Trophoblast cell (in vitro differentiated cells and primary cell): ENCODE data around the gene NDP.

Experiments used
- DNase-seq, 2 donors: peaks; one replicate each; pipeline ENCODE4 v3.0.0-alpha.2; 2016
- H2AFZ ChIP-seq: 2 replicates; pipeline ENCODE4 v1.6.1; 2013; ENCODE audit warnings: low read length, moderate library complexity, mild to moderate bottlenecking; ENCODE audit not compliant: insufficient read depth, poor library complexity
- H2AK5ac ChIP-seq: 2 replicates; pipeline ENCODE4 v1.6.1; 2013; ENCODE audit warnings: mild to moderate bottlenecking, low read length
- H2BK120ac ChIP-seq: 2 replicates; pipeline ENCODE4 v1.6.1; 2013; ENCODE audit warnings: low read length, mild to moderate bottlenecking, moderate library complexity; ENCODE audit not compliant: insufficient read depth, poor library complexity
- H2BK12ac ChIP-seq: 2 replicates; pipeline ENCODE4 v1.6.1; 2013; ENCODE audit warnings: mild to moderate bottlenecking, low read length, moderate library complexity
- H2BK5ac ChIP-seq: 2 replicates; pipeline ENCODE4 v1.6.1; 2013; ENCODE audit warnings: low read length, low read depth, moderate library complexity, mild to moderate bottlenecking; ENCODE audit not compliant: poor library complexity
- H3K14ac ChIP-seq: 2 replicates; pipeline ENCODE4 v1.6.1; 2013; ENCODE audit warnings: mild to moderate bottlenecking, low read length
- H3K18ac ChIP-seq: 2 replicates; pipeline ENCODE4 v1.6.1; 2013; ENCODE audit warnings: mild to moderate bottlenecking, low read length
- H3K23ac ChIP-seq: 2 replicates; pipeline ENCODE4 v1.6.1; 2013; ENCODE audit warnings: low read length
- H3K27ac ChIP-seq: 2 replicates; pipeline ENCODE4 v1.5.1; 2013; ENCODE audit warnings: low read depth, mild to moderate bottlenecking, inconsistent platforms, low read length, moderate library complexity
- H3K27me3 ChIP-seq: 2 replicates; pipeline ENCODE4 v1.6.1; 2013; ENCODE audit warnings: inconsistent platforms, mild to moderate bottlenecking, low read length, moderate library complexity; ENCODE audit not compliant: insufficient read depth
- H3K36me3 ChIP-seq, 2 experiments: 1 replicate in 1 of 2; 2 replicates in 1 of 2; pipeline ENCODE4 v1.6.1; 2013; ENCODE audit warnings: low read length in 2 of 2, mild to moderate bottlenecking in 2 of 2, moderate library complexity in 1 of 2; ENCODE audit not compliant: insufficient read depth in 2 of 2, control insufficient read depth in 1 of 2
- H3K4ac ChIP-seq: 2 replicates; pipeline ENCODE4 v1.6.1; 2013; ENCODE audit warnings: low read depth, mild to moderate bottlenecking, low read length, moderate library complexity
- H3K4me1 ChIP-seq, 2 experiments: 1 replicate in 1 of 2; 2 replicates in 1 of 2; pipeline ENCODE4 v1.6.1; 2013; ENCODE audit warnings: low read length in 2 of 2, mild to moderate bottlenecking in 2 of 2, moderate library complexity in 1 of 2; ENCODE audit not compliant: insufficient read depth in 2 of 2, control insufficient read depth in 1 of 2
- H3K4me2 ChIP-seq: 2 replicates; pipeline ENCODE4 v1.6.1; 2013; ENCODE audit warnings: inconsistent platforms, mild to moderate bottlenecking, low read length, moderate library complexity
- H3K4me3 ChIP-seq: 2 replicates; pipeline ENCODE4 v1.5.1; 2013; ENCODE audit warnings: mild to moderate bottlenecking, low read depth, low read length, inconsistent platforms
- H3K79me1 ChIP-seq: one replicate; pipeline ENCODE4 v1.6.1; 2013; ENCODE audit warnings: low read length
- H3K79me2 ChIP-seq: 2 replicates; pipeline ENCODE4 v1.6.1; 2013; ENCODE audit warnings: low read length, mild to moderate bottlenecking; ENCODE audit not compliant: control insufficient read depth, insufficient read depth, poor library complexity
- H3K9ac ChIP-seq: 2 replicates; pipeline ENCODE4 v1.6.1; 2013; ENCODE audit warnings: mild to moderate bottlenecking, low read length
- H3K9me3 ChIP-seq: 2 replicates; pipeline ENCODE4 v1.6.1; 2013; ENCODE audit warnings: low read depth, mild to moderate bottlenecking, control low read depth, inconsistent platforms, low read length; ENCODE audit not compliant: insufficient read depth
- H4K12ac ChIP-seq: 2 replicates; pipeline ENCODE4 v1.6.1; 2013; ENCODE audit warnings: low read depth, mild to moderate bottlenecking, low read length, moderate library complexity
- H4K8ac ChIP-seq: 2 replicates; pipeline ENCODE4 v1.6.1; 2013; ENCODE audit warnings: low read depth, mild to moderate bottlenecking, low read length, moderate library complexity
- H4K91ac ChIP-seq: one replicate; pipeline ENCODE4 v1.6.1; 2013; ENCODE audit warnings: low read depth, mild to moderate bottlenecking, low read length, moderate library complexity
- WGBS: extraction: QIAGEN DNeasy Blood & Tissue Kit; methylation state at CpG from one replicate; pipeline ENCODE4 v1.1.7; 2013; ENCODE audit warnings: missing lambda C conversion rate; ENCODE audit not compliant: insufficient read length, insufficient coverage; ENCODE audit errors: extremely low coverage; 5-methylcytosine and 5-hydroxymethylcytosine counted together

Gene NDP

GRCh38 chrX:43978226-43978625 lies 5.0 kb upstream of the NDP start:
- no peak overlapping the region for H4K8ac ChIP-seq
- no peak overlapping the region for H3K9ac ChIP-seq

GRCh38 chrX:43976205-43976604 lies 3.0 kb upstream of the NDP start:
- Histone ChIP-seq H2AK5ac (no peak overlapping the region), H3K14ac (no peak overlapping the region), H4K8ac (no peak overlapping the region), H3K4me1 (no peaks in the 10 kb centered on the region), H3K36me3 (no peaks in the 10 kb centered on the region), H3K27ac (no peak overlapping the region), H3K4me2 (no peak overlapping the region), H4K12ac (no peak overlapping the region), H3K27me3 (no peaks in the 10 kb centered on the region), H2BK5ac (no peak overlapping the region), H3K79me1 (no peaks in the 10 kb centered on the region), H3K4me3 (no peak overlapping the region), H2BK12ac (no peak overlapping the region), H2AFZ (no peak overlapping the region), H4K91ac (no peak overlapping the region), H3K23ac (no peak overlapping the region), H2BK120ac (no peak overlapping the region), H3K4ac (no peak overlapping the region), H3K79me2 (no peaks in the 10 kb centered on the region), H3K18ac (no peak overlapping the region), H3K9me3 (no peaks in the 10 kb centered on the region), H3K9ac (no peak overlapping the region)
- peak in 1 of 2 donors; percentile 76 for DNase-seq

More at GRCh38 chrX:43978226-43978625, 5.0 kb upstream of the NDP start:
- Histone ChIP-seq H3K79me2 (no peaks in the 10 kb centered on the region), H3K4me3 (no peak overlapping the region), H2BK12ac (no peak overlapping the region), H3K4me1 (no peaks in the 10 kb centered on the region), H3K4ac (no peak overlapping the region), H3K14ac (no peak overlapping the region), H2AFZ (no peak overlapping the region), H4K91ac (no peak overlapping the region), H4K12ac (no peak overlapping the region), H2AK5ac (no peak overlapping the region), H3K79me1 (no peaks in the 10 kb centered on the region), H2BK5ac (no peak overlapping the region), H3K23ac (no peak overlapping the region), H3K27ac (no peak overlapping the region), H3K18ac (no peak overlapping the region), H3K36me3 (no peaks in the 10 kb centered on the region), H2BK120ac (no peak overlapping the region), H3K4me2 (no peak overlapping the region), H3K27me3 (no peaks in the 10 kb centered on the region), H3K9me3 (no peaks in the 10 kb centered on the region)
- DNase-seq: no peak
- WGBS: no CpG with 5 or more reads among the region's 3 CpGs

GRCh38 chrX:43975796-43976195 lies 2.6 kb upstream of the NDP start:
- H3K14ac ChIP-seq: no peak overlapping the region
- no peak overlapping the region for H2AK5ac ChIP-seq
- no peak overlapping the region for H4K8ac ChIP-seq
- no peak overlapping the region for H2BK5ac ChIP-seq
- DNase-seq: peak; percentile 85 to 89
- no peak overlapping the region for H3K4ac ChIP-seq
- H3K4me1 ChIP-seq: no peaks in the 10 kb centered on the region
- no peak overlapping the region for H4K91ac ChIP-seq
- H3K9ac ChIP-seq: no peak overlapping the region
- H3K9me3 ChIP-seq: no peaks in the 10 kb centered on the region
- H3K4me3 ChIP-seq: no peak overlapping the region
- no peak overlapping the region for H2BK120ac ChIP-seq
- H3K79me2 ChIP-seq: no peaks in the 10 kb centered on the region
- H3K4me2 ChIP-seq: no peak overlapping the region
- no peak overlapping the region for H3K27ac ChIP-seq
- no peaks in the 10 kb centered on the region for H3K79me1 ChIP-seq
- H2BK12ac ChIP-seq: no peak overlapping the region
- no peaks in the 10 kb centered on the region for H3K36me3 ChIP-seq
- no CpG with 5 or more reads among the region's 5 CpGs for WGBS
- H4K12ac ChIP-seq: no peak overlapping the region
- H3K23ac ChIP-seq: no peak overlapping the region
- no peaks in the 10 kb centered on the region for H3K27me3 ChIP-seq
- no peak overlapping the region for H2AFZ ChIP-seq
- H3K18ac ChIP-seq: no peak overlapping the region

GRCh38 chrX:43974741-43975465 lies 1.7 kb upstream of the NDP start:
- no CpG with 5 or more reads among the region's 6 CpGs for WGBS
- no peaks in the 10 kb centered on the region for H3K9me3 ChIP-seq
- no peak overlapping the region for H2BK120ac ChIP-seq
- no peak overlapping the region for H3K4ac ChIP-seq
- no peak overlapping the region for H2AK5ac ChIP-seq
- no peak for DNase-seq
- H3K79me2 ChIP-seq: no peaks in the 10 kb centered on the region
- no peak overlapping the region for H3K14ac ChIP-seq
- H3K18ac ChIP-seq: no peak overlapping the region
- H3K4me3 ChIP-seq: no peak overlapping the region
- H3K9ac ChIP-seq: no peak overlapping the region
- no peaks in the 10 kb centered on the region for H3K79me1 ChIP-seq
- no peak overlapping the region for H4K12ac ChIP-seq
- H3K36me3 ChIP-seq: no peaks in the 10 kb centered on the region
- H3K23ac ChIP-seq: no peak overlapping the region
- no peak overlapping the region for H2BK12ac ChIP-seq
- H4K91ac ChIP-seq: no peak overlapping the region
- H3K4me2 ChIP-seq: no peak overlapping the region
- H2BK5ac ChIP-seq: no peak overlapping the region
- H3K27ac ChIP-seq: no peak overlapping the region
- H4K8ac ChIP-seq: no peak overlapping the region
- H2AFZ ChIP-seq: no peak overlapping the region
- H3K4me1 ChIP-seq: no peaks in the 10 kb centered on the region
- H3K27me3 ChIP-seq: no peaks in the 10 kb centered on the region
